GM21737 (cell line): Measurements from ENCODE around the gene ENAH.
"Not testable (repeated sequence)": the region's sequence is repeated elsewhere in the genome, so short reads cannot be mapped to it uniquely, and the experiment has no call there.

Experiments
- ATAC-seq: cut with Tn5 transposase; IDR thresholded peaks from one replicate; pipeline ENCODE4 v1.9.1; 2021; ENCODE audit warnings: mild to moderate bottlenecking, moderate library complexity; ENCODE audit not compliant: unreplicated experiment

ENAH gene

DNA sequence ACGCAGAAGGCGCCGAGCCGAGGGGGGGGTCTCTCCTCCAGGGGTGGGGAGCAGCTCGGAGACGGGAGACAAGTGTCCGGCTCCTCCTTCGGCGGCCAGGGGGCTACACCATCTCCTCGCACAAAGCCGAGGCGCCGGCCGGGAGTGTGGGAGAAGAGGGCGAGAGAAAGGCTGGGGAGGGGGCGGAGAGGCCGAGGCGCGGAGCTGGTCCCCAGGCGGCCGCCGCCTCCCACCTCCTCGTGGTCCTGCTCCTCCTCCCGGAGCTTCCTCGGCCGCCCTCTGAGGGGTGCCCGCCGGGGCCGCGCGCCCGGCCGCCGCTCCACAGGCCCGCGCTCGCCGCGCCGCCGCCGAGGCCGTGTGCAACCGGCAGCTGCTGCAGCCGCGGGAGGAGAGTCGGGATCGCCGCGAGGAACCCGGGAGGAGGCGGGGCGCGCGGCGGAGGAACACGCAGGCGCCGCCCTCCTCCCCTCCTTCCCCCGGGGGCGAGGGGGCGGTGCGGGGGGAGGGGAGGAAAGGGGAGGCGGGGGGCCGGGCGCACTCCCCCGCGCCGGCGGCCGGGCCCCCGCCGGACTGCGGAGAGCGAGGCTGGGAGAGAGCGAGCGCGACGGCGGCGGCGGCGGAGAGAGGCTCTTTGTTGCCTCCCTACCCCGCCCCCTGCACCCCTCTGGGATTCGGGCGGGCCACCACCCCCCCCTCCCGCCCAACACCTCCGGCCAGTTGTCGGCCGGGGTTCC lies at the start of gene ENAH:
Gene ENAH, minus strand, starts transcription at position 395 of the 734 bp plus-strand sequence. CDS start 433 bp downstream, outside the sequence.
- no peak for ATAC-seq

DNA sequence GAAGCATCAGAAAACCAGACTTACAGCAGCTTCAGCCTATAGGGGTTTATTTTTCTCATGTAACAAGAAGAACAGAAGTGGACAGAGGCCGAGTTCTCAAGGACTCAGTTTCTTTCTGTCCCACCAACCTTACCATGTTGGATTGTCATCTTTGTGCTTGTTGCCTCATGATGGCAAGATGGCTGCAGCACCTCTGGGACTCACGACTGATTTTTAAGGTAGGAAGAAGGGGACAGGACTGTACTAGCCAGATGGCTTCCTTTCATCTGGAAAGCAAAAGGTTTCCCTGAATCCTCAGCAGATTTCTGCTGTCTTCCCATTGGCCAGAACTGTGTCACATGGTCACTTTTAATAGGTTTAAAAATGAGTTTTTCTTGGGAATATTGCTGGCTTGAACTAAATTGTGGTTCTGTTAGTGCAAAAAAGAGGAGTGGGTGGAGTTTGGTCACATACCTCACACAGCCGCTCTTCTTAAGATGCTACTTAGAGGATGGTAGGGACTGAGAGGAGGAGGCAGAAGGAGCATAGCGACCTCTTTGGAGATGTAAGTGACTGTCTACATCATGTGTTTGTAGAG lies 48.1 kb upstream of the ENAH start:
- ATAC-seq, result no peak

DNA sequence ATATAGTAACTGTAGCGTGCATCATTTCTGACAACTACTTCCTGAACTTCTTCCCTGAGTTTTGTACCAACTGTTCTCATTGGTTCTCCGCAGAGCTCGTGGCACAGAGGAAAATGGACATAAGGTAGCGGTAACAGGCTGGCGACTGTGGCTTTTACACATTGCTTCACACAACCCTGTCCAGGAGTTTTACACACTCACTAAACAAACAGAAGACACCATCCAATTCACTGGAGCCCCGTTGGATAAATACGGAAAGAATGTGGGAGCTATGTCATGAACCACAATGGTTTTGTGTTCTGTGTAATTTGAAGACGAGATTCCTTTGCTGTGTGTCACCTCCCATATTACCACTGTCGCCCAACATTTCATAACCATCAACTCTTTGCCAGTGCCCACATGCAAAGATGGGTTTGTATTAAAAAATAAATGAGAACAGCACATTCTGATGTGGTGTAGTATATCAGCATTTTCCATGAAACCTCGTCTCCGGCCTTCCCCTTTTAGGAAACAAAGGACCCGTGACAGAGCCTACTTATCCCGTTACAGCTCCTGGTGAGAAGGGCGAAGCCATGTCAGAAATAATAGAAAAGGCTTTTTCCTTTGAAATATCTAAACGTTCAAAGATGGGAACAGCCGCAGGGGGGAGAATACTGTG lies 47.4 kb upstream of the ENAH start:
- ATAC-seq, result no peak

DNA sequence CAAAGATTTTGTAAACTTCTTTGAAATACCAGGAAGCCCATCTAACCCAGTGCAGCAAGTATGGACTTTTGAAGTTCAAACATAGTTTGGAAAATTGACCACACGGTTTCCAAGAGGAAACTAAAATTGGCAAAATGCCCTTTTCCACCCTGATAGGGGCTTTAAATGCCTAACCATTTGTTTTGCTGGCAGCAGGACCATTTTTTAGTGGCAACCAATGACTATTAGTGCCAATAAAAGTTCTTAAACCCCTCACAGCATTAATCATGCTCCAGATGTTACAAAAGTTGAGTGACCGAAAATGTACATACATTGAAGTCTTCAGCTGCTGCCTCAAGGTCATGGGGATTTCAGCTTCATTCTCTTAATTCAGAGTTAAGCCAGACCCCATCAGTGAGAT lies 46.4 kb upstream of the ENAH start:
- no peak for ATAC-seq

DNA sequence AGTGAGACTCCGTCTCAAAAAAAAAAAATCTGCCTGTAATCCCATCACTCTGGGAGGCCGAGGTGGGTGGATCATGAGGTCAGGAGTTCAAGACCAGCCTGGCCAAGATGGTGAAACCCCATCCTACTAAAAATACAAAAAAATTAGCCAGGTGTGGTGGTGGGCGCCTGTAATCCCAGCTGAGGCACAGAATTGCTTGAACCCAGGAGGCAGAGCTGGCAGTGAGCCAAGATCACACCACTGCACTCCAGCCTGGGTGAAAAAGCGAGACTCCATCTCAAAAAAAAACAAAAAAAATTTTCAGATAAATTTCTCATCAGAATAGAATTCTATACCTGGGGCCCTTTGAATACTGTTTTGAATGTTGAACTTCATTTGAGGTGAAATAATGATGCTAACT lies 45.3 kb upstream of the ENAH start:
- ATAC-seq, result not testable (repeated sequence)

DNA sequence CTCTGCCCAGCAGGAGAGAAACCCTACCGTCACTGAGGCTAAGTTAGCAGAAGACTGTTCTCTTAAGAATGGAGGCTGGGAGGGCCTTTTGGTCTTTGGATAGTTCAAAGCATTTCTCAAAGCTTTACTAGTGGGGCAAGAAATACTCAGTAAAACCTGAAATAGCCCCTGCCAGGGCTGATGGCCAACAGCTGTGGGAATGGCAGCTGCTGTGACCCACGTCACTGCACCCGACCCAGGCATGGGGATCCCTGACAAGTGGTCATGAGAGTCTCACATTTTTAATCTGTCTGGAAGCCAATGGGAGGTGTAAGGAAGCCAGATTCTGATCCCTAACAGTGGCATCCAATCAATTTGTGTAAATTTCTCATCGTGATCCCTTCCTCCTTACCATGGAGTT lies 44.5 kb upstream of the ENAH start:
- no peak for ATAC-seq

DNA sequence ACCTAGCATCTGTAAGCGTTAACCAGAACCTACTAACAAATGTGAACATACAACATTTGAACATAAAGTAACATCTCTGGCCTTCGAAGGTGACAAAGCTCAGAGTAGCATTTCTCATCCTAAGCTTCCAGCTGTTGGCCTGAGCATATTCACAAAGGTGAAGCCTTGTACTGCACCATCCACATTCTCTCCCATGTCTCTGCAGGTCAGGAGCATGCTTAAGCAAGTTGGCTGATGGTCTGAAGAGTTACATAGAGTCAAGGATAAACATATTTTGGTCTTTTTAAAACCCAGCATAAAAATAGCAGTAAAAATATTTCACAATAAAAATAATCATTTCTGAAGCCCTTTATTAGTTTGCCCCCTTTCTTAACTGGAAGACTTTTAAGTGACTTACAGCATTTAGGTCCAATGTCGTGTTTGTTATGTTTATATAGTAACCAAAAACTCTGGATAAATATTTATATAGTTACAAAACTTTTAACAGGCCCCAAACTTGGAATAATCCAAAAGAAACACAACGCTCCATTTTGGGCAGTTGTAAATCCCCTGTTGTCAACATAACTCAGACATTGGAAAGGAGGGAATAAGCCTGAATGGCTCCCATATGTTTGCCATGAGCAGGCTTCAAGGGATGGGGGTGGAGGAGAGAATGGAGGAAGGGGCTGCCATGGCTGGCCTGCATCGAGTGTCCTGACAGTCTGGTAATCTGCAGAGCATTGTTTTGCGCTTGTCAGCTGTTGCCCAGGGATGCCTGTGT lies 42.8 kb upstream of the ENAH start:
- no peak for ATAC-seq

DNA sequence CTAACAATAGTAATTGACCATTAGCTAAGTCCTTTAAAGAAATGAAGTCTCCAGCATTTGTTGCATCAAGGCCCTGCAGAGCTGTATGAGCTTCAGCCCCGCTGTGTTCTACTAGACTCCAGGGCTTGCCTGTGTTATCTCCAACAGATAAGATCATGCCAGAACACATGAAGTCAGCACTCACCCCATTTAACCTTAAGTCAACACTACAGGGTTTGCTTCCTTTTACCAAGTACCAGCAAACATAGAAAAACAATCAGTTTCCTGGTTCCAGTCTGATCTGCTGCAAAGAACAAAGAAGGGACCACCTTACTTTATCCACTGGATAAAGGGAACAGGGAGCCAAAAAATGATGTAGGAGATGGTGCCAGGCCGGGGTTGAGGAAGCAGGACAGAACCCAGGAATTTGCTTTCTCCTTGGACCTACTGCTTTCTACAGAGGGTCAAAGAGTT lies 41.3 kb upstream of the ENAH start:
- no peak for ATAC-seq

DNA sequence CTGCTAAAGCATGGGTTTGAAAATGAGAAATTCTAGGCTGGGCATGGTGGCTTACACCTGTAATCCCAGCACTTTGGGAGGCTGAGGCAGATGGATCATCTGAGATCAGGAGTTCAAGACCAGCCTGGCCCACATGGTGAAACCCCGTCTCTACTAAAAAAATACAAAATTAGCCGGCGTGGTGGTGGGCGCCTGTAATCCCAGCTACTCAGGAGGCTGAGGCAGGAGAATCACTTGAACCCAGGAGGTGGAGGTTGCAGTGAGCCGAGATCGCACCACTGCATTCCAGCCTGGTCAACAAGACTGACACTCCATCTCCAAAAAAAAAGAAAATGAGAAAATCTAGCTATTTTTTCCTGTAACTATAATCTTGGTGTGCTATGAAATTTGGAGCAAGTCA lies 40.8 kb upstream of the ENAH start:
- not testable (repeated sequence) for ATAC-seq

DNA sequence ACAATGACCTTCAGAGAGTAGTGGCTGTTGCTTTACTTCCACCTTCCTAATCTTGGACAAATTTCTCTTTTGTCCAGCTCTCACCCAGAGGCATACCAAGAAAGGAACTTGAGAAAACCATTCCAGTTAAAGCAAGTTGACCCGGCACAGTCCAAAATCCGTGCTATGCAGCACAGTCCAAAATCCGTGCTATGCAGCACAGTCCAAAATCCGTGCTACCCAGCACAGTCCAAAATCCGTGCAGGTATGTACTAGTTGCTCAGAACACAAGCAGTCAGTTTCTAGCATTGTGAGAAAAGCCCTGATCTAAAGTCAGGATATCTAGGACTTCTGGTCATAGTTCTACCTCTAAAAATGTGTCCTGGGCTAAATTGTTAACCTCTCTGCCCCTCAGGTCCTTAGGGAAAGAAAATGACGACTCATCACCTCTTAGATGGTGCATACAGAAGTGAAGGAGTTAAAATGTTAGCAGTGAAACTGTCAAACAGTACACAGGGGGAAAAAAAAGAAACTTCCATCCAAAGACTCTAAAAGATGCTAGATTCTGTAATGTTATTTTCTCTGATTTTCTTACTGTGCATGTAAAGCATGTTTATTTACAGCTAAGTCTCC lies 40.3 kb upstream of the ENAH start:
- no peak for ATAC-seq

DNA sequence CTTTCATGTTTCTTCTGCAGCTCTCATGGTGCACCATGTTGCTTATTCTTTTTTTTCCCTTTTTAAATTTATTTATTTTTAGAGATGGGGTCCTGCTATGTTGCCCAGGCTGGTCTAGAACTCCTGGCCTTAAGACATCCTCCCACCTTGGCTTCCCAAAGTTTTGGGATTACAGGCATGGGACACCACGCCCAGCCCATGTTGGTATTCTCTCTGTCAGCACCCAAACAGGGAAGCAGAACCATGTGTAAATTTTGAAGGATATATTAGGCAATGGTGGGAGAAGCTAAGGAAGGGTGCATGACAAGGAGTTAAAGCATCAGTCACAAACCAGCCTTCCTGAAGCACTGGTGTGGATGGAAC lies 39.6 kb upstream of the ENAH start:
- no peak for ATAC-seq

DNA sequence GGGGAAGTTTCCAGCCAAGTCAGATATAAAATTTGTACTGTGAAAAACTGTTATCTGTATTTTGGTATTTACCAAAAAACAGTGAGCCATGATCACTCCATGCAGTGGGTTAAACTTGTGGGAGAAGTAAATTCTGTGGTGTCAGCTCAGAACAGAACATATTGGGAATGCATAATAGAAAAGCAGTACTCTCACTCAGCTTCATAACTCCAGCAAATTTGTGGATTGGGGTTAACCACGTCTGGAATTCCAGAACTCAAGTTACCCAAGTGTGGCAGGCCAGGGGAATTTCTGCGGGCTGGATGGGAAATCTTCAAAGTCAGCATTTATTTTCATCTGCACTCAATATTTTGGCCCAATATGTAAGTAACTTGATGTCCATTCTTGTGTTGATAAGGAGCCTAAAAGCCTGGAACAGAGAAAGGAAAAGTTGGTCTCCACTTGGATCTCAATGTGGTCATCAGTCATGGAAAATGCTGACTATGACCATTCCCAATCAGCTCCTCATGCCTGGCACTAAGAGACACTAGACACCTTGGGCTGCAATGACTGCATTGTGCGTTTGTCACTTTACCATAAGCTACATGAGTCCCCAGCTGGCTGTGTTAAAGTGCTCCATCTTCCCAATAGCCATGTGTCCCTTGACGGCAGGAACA lies 39.1 kb upstream of the ENAH start:
- no peak for ATAC-seq

DNA sequence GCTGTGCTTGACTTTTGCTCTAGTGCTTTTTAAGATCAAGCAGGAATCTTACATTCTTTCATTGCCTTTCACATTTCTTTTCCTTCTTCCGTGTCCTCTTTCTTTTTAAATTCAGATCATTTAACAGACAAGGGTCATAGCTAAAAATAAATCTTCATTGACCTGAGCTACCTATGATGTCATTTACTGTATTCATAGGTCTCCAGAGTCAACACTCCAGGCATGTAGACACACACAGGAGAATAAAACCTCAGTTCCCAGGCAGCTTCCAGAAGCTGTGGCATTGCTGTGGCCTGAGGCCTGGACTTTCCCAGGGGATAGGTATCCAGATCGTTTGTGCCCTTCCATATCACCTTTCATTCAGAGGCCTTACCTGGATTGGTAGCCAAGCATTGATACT lies 38.5 kb upstream of the ENAH start:
- ATAC-seq, result no peak

DNA sequence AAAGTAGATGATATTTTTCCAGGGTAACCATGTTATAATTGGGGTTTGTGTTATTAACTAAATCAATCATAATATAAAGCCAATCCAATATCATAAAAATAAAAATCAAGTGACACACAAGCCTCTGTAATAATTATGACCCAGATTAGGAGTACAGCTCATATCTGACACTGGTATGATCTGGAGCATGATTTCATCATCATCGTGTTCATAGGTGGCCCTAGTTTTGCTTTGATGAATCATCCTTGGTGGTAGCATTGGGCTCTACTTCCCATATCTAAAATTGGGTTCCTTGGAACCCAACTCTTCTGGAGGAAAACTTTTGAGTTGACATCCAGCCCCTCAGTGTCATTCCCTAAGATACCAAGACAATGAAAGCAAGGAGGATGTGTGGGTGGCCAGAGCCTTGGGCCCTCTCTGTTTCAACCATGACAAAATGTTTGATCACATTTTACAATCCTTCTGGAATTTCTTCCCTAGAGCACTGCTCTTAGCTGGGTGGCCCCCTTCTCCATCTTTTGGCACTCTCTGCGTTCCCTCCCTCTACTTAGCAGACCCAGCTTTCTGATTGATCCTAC lies 37.0 kb upstream of the ENAH start:
- no peak for ATAC-seq

DNA sequence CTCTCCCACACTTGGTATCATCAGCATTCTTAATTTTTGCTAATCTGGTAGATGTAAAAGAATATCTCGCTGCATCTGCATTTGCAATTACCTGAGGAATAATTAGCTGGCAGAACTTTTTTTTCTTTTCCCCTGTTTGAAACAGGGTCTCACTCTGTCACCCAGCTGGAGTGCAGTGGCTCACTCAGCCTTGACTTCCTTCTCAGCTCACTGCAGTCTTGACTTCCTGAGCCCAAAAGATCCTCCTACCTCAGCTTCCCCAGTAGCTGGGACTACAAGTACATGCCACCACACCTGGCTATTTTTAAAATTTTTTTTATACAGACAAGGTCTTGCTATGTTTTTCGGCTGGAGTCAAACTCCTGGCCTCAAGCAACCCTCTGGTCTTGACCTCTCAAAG lies 35.4 kb upstream of the ENAH start:
- no peak for ATAC-seq

DNA sequence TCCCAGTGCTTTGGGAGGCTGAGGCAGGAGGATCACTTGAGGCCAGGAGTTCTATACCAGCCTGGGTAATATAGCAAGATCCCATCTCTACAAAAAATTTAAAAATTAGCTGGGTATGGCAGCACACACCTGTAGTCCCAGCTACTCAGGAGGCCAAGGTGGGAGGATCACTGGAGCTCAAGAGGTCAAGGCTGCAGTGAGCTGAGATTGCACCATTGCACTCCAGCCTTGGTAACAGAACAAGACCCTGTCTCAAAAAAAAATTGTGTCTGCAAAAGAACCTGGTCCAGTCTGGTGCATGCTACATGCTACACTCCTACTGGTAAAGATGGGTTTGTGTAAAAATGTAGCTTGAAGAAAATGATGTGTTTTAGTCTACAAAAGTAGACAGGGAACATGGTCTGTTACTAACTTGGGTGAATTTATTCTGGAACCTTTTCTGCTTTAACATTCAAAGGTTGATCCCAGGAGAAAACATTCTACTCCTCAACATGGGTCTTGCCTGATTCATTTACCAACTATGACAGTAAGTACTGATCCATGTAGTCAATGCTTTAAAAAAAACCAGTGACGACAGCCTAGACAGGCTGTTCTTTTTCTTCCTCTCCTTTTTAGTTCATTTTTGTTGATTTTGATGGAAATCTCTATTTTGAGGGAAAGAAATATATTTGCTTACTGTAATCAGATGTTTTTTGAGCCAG lies 32.7 kb upstream of the ENAH start:
- no peak for ATAC-seq

DNA sequence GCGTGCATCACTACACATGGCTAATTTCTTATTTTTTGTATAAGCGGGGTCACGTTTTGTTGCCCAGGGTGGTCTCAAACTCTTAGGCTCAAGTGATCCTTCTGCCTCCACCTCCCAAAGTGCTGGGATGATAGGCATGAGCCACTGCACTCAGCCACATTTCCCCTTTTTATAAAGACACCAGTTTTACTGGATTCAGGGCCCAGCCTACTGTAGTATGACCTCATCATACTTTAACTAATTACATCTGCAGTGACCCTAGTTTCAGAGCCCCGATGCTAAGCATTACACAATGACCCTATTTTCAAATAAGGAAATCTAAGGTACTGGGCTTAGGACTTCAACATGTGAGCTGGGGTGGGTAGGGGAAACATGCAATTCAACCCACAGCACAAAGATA lies 31.8 kb upstream of the ENAH start:
- ATAC-seq, result no peak

DNA sequence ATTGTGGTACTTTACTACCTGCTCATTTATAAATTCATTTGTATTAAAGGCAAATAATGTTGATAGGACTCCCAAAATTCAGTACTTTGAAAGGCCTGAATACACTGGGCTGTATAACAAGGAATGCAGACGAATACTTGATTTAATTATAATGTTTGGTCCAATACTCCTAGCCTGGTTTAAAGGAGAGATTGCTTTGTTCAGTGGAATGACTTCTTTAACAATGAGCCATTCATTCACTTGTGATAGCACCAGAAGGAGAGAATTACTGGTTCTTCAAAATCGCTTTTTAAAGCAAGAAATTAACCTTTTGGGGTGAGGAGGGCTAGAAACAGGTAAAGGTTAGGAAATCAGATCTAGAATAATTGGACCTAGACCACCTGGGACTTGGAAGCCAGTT lies 28.3 kb upstream of the ENAH start:
- ATAC-seq, result no peak

DNA sequence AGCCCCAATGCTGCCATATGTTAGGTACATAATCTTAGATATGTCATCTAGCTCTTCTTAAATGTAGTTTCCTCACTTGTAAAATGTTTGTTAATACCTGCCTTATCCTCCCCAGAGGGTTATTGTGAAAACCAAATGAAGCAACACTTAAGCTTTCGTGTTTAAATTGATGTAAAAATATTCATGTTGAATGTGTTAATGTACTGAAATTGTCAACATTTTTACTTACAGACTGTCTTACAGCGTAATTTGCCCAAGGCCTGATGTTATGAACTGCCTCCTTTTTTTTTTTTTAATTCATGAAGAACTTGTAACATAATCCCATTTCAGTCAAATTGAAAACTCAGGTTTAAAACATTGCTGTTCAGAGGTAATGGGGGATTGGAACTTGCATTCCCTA lies 25.6 kb upstream of the ENAH start:
- ATAC-seq, result no peak
